GM19023 (cell line): Measurements from ENCODE around the gene CBX6.

Source experiments
- ATAC-seq: cut with Tn5 transposase; IDR thresholded peaks from one replicate; pipeline ENCODE4 v1.9.1; 2021; ENCODE audit warnings: mild to moderate bottlenecking, moderate library complexity; ENCODE audit not compliant: unreplicated experiment

CBX6 gene

DNA sequence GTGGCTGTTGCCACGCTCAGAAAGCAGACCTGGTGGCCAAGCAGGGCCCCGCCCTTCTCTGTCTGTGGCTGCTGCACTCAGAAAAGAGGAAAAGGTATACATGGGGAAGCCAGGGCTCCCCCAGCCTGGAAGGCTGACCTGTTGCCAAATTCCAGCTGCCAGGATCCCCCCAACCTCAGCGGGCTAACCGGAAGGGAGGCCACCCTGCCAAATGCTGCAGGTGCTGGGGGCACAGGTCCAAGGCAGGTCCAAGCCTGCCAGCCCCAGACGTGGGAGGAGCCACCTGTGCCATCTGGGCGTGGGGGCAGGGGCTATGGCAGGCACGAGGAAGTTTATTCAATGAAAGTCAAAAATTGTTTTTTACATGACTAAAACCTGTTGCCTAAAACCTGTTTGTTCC lies 30.8 kb downstream of the CBX6 start:
- no peak for ATAC-seq

GRCh38 chr22:38840129-38840528 lies 31.9 kb downstream of the CBX6 start:
- ATAC-seq, result no peak

- ATAC-seq, result no peak
These were observed 32.3 kb downstream of the CBX6 start for GRCh38 chr22:38839686-38840085.

DNA sequence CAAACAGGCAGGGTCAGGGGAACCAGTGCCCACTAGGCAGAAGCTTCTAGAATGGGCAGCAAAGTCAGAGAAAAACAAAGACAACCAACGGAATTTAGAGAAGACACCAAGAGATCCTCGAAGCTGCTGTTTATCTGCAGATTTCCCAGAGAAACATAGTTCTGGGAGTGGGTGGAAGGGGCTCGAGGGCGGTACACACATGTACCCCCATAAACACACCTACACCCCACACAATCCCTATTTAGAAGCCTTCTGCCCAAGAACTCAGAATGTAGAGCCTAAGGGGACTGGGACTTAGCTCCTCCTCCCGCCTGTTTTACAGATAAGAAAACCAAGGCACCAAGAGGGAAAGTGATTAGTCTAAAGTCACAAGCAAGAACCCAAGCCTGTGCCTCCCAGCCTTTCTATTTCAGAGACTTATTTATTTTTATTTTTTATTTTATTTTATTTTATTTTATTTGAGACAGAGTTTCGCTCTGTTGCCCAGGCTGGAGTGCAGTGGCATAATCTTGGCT lies 34.5 kb downstream of the CBX6 start:
- no peak for ATAC-seq

GRCh38 chr22:38835888-38836301 lies 36.1 kb downstream of the CBX6 start:
- no peak for ATAC-seq

GRCh38 chr22:38834991-38835390 lies 37.0 kb downstream of the CBX6 start:
- ATAC-seq, result no peak

DNA sequence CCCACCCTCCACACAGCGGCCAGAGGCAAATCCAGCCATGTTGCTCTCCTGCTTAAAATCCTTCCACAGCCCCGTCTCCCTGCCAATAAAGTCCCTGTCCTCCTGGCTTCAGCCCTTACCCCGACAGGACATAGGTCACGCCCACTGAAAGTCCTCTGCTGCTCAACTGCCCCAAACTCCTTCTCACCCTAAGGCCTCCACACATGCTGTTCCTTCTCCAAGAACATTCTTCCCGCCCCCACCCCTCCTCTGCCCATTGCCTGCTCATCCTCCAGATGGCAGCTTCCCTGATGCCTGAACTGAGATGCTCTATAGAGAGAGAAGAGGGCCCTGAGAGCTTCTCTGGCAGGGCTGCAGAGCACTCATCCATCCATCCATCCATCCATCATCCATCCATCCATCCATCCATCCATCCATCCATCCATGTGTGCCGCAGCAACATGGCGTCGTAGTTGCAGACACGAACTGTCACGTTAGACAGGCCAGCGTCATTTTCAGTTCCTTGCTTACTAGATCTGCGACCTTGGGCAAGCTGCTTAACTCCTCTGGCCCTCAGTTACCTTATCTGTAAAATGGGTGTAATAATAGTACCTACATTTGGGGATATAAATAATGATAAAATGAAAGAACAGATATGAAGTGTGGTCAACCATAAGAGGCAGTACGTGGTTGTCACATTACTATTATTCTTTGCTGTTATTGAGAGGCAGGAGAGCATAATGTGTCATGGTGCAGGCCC lies 37.6 kb downstream of the CBX6 start:
- ATAC-seq, result no peak

DNA sequence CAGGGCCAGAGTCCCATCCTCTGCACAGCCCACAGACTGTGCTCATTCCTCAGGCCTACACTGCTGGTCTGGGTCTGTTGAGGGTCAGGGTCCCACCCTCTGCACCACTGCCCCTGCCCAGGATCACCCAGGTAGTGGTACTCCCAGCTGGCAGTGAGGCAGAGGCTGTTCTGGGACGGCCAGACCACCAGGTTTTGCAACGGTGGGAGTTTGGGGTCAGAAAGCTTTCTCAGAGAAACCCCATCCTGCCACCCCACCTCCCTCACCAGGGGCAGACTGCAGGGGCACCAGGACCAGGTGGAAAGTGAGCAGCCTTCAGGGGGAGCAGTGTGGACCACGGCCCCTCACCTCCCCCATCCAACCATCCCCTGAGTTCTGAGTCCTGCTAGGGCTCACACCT lies 39.0 kb downstream of the CBX6 start:
- ATAC-seq, result no peak

DNA sequence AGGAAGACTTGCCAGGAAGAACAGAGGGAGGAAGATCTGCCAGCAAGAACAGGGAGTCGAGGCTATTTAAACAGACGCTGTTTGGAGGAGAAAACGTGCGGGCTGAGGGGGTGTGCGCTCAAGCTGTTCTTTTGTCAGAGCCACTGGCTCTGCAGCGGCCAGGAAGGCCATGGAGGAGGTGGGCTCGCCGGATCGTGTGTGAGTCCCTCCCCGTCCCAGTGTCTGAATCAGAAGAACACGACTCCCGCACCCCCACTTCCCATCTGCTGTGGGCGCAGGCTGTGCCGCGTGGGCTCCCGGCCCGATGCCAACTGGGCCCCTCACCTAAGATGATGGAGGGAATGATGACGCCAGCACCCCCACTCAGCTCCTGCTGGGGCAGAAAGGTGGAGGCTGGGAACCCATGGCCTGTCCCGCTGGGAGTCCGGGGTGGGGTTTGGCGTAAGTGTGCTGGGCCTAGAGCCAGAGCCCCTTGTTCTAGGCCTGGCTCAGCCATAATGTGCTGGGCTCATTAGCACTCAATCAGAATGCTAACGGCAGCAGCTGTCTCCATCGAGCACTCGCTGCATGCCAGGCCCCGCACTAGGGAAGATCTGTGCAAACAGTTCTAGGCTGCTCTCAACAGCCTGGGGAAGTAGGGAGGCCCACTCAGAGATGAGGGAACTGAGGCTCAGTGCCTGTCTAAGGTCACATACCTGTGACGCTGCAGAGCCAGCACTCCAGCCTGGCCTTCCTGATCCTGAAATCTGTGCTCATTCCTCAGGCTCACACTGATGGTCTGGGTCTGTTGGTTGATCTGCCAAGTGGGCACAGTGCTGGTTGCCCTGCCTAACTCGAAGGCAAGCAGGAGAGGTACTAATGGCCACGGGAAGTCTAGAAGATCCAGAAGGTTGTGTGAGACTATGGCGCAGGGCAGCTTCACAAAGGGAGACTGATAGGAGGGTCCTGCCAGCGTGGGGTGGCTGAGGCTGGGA lies 39.7 kb downstream of the CBX6 start:
- no peak for ATAC-seq

DNA sequence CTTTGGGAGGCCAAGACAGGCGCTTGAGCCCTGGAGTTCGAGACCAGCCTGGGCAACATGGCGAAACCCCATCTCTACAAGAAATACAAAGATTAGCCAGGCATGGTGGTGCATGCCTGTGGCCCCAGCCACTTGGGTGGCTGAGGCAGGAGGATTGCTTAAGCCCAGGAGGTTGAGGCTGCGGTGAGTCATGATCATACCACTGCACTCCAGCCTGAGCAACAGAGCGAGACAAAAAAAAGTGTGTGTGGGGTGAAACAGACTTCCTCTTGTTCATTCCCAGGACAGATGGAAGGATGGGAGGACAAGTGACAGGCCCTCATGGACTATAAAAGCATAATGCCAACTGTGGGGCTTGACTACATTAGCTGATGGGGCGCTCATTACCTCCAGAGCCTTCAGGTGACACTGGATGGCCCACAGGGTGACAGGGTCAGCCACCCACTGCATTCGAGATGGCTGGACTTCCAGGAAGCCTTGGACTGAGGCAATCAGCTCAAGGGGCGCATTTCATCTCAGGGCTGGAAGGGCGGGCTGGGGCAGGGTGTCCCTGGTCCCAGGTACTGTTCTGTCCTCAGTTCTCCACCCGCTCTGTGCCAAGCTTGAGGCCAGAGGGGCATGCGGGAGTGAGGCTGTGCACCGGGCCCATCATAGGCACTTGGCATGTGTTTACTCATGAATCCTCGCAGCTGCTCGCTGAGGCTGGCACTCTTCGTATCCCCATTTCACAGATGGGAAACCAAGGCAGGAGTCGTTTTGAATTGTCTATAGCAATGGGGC lies 40.7 kb downstream of the CBX6 start:
- no peak for ATAC-seq

DNA sequence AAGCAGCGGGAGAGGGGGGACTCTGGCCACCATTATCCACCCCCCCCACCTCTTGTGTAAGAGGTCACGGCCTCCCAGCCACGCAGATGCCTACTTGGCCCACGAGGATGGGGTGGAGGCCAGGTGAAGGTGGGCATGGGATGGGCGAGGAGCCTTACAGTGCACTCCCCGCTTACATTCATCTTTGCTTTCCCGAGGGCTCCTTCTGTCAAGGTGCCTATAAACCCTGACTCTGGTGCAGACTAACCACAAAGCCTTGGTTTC lies 41.2 kb downstream of the CBX6 start:
- ATAC-seq, result no peak

DNA sequence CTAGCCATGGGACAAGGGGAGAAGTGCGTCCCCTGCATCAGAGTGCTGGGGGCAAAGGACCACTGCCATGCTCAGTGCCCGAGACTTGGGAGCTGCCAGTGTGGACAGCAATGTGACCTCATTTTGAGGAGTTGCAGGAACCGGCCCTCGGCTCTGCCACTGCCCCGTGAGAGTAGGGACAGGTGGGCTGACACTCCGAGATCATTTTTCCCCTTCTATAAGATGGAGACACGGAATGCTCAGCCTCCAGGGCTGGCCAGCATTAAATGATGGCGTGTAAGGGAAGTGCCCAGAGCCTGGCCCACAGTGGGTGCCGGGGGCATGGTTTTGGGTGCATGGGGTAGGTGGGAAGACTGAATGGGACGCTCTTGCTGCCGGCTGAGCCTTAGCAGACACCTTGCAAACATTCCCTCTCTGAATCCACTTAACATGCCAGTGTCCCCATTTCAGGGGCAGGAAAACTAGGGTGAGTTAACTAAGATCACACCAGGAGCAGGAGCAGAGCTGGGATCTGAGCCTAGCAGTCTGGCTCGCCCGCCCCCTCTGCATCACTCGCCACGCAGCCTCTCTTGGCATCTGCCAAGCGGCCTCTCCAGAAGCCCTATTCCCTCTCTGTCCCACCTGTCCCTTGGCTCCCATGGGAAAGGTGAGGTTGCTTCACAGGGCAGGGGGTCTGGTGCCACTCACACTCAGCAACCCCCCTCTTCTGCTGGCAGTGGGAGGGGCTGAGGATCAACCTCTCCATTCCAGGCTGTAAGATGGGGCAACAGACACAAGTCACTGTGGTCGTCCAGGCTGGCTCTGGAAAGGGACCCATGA lies 41.8 kb downstream of the CBX6 start:
- ATAC-seq, result no peak

- ATAC-seq, result no peak
These were observed 42.5 kb downstream of the CBX6 start for GRCh38 chr22:38829485-38829884.

- no peak for ATAC-seq
These were observed 43.3 kb downstream of the CBX6 start for GRCh38 chr22:38828616-38829205.

DNA sequence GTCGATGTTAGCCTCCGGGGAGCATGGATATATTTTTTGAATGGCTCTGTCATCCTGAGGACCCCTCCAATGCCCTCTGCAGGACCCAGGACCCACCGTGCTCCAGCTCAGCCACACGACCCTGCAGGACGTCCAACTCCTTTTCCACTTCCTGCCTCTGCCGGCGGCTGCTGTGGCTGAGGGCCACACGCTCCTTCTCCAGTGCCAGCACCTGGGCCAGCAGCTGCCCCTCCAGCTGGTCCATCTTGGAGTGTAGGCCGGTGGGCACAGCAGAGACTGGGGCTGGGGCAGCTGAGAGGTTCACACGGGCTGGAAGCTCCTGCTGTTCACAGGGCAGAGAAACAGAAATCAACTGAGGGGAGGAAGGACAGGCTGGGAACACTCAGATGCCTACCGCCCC lies 43.8 kb downstream of the CBX6 start:
- ATAC-seq, result no peak

DNA sequence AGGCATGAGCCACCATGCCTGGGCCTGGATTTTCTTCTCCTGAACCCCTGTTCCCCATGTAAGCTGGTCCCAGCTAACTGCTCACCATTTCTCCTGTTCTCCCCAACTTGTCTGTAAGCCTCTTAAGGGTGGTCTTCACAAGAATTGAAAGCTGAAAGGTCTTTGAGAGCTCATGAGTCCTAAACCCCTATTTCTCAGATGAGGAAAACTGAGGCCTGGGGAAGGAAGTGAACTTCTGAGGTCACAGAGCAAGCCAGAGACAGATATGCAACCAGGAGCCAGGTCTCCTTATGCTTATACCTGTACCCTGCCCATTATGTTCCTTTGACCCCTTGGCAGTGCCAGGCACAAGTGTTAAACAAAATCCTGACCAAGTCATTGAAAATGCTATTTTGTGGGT lies 44.5 kb downstream of the CBX6 start:
- no peak for ATAC-seq

- ATAC-seq, result no peak
These were observed 45.2 kb downstream of the CBX6 start for GRCh38 chr22:38826801-38827200.

- ATAC-seq, result no peak
These were observed 45.6 kb downstream of the CBX6 start for GRCh38 chr22:38826386-38826785.

GRCh38 chr22:38824585-38824984 lies 47.4 kb downstream of the CBX6 start:
- ATAC-seq, result no peak

DNA sequence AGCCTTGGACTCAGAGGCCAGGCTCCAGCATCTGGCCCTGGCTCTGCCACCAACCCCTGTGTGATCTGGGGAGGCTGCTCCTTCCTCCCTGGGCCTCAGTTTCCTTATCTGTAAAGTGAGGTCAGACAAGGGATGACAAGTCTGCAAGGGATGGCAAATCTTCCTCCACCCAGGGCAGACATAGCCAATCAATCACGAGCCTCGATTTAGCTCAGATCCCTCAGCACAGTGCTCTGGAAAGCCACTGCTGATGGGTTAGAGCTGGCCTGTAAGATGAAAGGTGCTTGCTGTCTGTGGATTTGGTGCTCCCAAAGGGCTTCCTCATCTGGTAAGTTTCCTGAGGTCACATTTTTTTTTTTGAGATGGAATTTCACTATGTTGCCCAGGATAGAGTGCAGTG lies 48.4 kb downstream of the CBX6 start:
- no peak for ATAC-seq
